ENCODE data around the gene MIAT. TPM values are rescaled to one million over a fixed set of nuclear protein-coding genes. Genes with fewer than 3 reads are reported as not detected.
A peak's percentile ranks its signal among the peaks of the same experiment; 100 is the strongest.
"Not testable (repeated sequence)": the region's sequence is repeated elsewhere in the genome, so short reads cannot be mapped to it uniquely, and the experiment has no call there.

The MIAT gene
- 1.3 TPM for total RNA-seq
- long read RNA-seq, full-length matches to known transcripts: 1 of 2 reads
- long read RNA-seq, partial matches to known transcripts: 0 of 2 reads
- long read RNA-seq, other reads (novel, unspliced or antisense): 1 of 2 reads

DNA sequence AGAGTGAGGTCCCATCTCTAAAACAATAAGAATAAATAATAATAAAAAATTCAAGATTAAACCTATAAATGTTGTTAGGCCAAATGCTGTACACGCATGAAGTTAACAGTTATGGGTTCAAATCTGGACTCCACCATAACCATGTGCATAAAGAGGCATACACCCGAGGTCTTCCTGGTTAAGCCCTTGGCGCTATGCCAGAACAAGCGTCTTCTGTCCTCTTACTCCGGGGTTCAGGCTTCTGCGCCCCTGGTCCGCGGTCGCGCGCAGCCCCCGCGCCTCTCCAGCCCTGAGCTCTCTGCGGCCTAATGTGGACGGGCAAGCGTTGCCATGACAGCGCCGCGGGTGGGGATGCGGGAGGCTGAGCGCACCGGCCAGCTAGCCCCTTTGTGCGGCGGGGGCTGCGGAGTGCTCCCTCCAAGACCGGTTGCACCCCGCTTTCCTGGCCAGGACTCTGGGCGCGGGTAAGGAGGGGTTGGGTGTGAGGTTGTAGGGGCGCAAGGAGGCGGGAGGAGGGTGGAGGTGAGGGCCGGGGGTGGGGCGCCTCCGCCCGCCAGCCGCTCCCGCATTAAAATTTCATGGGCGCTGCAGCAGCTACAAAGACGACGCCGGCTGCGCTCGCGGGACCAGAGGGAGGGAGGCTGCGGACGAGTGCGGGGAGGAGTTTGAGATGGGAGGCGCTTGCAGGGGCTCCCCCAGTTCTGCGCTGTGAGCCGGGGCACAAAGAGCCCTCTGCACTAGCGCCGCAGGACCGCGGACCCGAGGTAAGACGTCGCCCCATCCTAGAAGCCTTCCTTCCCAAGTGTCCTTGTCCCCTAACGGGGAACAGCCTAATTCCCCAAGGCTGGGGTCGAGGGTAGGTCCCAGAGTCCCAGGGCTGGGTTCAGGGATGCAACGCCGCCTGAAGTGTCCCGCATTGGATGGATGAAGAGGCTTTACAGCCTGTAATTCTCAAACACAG is at the start of gene MIAT:
TSS of gene MIAT (plus strand) at position 698 of the 961 bp plus-strand sequence.
- intact Hi-C loops (cut with DNase I): no loop called here
- peak; percentile 82 for DNase-seq (ENCODE audit: low spot score)

DNA sequence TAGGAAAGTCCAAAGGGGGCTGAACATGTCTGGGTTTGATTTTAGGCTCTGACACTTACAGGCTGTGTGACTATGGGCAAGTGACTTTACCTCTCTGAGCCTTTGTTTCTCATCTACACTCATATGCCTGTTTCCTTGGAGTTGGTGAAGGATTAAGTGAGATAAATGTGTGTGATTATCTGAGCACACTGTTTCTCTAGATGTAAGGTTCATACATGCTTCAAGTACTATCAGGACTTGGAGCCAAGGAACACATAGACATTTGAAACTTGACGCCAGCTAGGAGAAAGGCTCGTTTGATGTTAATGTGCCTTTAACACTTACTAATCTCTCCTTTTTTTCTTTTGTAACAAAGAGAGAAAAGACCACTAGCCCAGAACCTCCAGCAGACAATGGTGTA is 49.3 kb upstream of the MIAT start:
- intact Hi-C loops (cut with DNase I): no loop called here
- no peak for DNase-seq (ENCODE audit: low spot score)

DNA sequence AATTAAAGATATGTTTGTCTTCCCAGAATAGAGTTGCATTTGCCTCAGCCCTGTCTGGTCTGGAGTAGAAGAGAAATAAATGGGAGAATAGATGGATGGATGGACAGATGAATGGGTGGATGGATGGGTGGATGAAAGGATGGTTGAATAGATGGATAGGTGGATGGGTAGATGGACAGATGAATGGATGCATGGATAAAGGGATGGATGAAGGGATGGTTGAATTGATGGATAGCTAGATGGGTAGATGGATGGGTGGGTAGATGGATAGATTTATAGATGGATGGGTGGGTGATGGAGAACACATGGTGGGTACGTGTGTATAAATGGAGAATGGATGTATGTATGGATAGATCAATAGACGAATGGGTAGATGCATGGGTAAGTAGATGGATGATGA is 48.1 kb upstream of the MIAT start:
- DNase-seq (ENCODE audit: low spot score): no peak
- intact Hi-C loops (cut with DNase I): no loop called here

DNA sequence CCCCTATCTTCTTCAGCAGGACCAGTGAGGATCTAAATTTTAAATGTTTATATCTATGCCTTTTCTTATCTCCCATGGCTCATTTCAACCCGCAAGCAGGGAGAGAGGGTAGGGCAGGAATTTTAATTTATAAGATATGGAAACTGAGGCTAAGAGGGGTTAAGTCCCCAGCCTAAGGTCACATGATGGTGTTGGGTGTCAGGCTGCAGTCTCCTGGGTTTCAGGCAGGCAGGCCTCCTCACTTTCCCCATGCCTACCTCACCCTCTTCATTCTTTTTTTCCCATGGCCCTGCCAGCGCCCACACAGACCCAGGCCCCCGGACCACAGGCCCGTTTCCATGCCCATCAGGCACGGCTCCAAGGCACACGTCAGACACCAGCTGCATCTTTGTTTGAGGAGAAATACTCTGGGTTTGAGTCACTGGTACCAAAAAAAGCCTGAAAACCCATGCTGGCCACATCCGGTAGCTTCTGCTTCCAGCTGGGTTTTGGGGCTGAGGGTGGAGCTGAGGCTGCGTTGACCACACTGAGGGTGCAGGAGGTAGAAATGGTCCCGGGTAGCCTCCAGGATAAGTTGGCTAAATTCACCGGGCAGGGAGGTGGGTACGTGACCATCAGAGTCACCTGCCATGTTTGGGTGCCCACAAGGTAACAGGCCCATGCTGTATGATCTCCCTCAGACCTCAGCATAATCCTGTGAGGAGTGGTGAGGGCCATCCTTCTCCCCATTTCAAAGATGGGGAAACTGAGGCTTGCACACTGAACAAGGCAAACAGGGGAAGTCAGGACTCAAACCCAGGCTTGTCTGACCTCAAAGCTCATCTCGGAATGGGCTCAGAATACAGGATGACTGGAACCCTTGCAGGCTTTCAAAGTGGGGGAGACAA is 47.1 kb upstream of the MIAT start:
- intact Hi-C loops (cut with DNase I): no loop called here
- DNase-seq (ENCODE audit: low spot score): no peak

DNA sequence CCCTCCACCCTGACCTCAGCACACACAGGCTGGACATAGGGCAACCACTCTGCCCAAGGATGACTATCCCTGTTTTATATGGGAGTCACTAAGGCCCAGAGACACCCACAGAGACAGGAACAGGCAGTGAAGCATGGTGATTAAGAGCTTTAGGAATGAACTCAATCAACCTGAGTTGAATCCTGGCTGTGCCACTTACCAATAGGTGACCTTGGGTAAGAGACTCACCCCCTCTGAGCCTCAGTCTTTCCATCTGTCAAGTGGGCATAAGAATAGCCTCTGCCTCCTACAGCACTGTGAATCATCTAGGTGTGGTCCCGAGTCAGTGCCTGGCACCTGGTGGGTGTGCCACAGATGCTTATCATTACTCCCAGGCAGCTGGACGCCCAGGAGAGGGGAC is 46.4 kb upstream of the MIAT start:
- no peak for DNase-seq (ENCODE audit: low spot score)

DNA sequence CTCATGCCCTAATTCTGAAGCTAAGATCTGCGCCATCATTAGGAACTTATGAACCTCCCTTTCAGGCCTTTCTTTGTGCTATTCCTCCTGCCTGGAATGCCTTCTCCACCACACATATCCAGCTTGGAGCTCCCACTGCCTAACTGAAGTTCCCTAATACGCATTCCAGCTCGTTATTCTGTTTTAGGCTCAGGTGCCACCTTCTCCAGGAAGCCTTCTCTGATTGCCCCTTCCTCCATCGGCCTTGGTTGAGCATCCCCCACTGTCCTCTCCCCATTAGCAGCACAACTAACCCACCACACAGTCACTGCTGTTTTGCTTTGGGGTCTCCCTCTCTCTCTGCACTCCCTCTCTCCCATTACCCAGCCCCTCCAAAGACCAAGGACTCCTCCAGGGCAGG is 44.7 kb upstream of the MIAT start:
- intact Hi-C loops (cut with DNase I): no loop called here
- DNase-seq (ENCODE audit: low spot score): no peak

More for the DNA sequence above, 46.4 kb upstream of the MIAT start:
- intact Hi-C loops (cut with DNase I): no loop called here

DNA sequence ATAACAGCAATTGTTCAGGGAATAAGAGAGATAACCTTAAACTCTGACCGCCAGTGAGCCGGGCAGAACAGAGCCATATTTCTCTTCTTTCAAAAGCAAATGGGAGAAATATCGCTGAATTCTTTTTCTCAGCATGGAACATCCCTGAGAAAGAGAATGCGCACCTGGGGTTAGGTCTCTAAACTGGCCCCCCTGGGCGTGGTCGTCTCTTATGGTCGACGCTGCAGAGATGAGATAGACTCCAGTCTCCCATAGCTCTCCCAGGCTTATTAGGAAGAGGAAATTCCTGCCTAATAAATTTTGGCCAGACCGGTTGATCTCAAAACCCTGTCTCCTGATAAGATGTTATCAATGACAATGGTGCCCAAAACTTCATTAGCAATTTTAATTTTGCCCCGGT is 43.6 kb upstream of the MIAT start:
- intact Hi-C loops (cut with DNase I); DNase-seq (ENCODE audit: low spot score): not testable (repeated sequence)

DNA sequence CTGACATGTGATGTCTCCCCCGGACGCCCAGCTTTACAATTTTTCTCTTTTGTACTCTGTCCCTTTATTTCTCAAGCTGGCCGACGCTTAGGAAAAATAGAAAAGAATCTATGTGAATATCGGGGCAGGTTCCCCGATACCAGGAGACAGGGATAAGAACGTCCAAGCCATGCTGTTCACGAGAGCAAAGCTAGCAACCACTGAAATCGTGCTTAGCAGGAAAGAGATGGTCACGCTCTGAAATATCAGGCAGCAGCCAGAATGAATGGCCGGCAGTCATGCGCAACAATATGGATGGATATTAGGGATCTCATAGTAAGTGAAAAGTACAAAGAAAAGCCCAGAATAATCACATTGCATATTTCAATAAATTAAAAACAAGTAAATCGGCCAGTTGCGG is 43.1 kb upstream of the MIAT start:
- intact Hi-C loops (cut with DNase I): no loop called here

DNA sequence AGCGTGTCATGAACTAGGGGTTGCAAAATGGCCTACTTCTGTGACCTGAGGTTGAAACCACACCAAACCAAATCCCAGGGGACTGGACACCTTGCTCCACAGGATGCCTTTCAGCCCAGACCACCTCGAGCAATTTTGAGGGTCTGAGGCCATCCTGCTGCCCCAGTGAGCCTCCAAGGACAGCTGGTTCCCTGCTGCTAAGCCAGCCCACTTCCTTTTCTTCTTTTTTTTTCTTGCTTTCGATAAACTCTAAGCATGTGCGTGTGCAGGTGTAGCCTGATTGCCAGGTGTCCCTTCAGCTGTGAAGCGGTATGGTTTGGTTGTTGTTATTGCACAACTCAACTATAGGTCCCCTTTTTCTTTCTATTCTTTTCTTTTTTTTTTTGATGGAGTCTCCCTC is 42.2 kb upstream of the MIAT start:
- intact Hi-C loops (cut with DNase I): no loop called here
- no peak for DNase-seq (ENCODE audit: low spot score)

More for the DNA sequence above, 43.1 kb upstream of the MIAT start:
- DNase-seq (ENCODE audit: low spot score): no peak

DNA sequence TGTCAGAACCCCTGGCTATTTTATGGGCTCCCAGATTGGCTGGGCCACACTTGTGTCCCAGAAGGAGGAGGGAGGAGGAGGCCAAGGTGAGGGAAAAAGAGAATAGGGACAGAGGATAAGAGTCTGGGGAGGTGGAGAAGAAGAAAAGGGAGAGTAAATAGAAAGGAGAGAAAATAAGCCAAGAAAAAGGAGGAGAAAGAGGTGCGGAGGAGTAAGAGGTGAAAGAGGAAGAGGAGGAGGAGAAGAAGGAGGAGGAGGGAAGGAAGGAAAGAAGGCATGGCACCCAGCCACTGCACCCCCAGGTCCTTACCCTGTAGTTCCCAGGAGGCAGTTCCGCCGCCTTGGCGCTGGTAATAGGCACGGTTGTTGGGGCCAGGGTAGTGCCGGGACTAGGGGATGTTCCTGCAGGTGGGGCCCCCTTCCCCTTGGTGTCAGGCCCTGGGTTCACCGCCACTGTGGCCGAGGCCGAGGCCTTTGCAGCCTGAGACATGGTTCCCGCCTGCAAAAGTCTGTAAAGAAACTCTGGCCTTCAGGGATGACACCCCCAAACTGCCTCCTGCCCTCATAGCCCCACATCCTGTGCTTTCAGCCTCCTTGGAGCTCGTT is 41.5 kb upstream of the MIAT start:
- intact Hi-C loops (cut with DNase I): no loop called here
- DNase-seq (ENCODE audit: low spot score): no peak

DNA sequence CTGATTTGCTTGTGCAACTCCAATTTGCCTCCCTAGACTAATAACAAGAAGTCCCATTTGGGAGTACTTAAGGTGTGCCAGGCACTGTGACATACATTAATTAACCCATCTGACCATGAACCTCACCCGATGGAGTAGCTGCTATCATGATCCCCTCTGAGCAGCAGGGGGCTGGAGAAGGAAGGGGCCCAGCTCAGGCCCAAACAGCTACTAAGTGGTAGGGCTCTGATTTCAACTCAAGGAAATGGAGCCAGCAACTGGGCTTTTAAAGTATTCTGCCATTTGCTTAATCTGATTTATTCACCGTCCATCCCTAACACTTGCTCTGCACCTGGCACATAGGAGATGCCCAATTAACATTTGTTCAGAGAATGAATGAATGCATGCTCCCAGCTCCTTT is 40.7 kb upstream of the MIAT start:
- no peak for DNase-seq (ENCODE audit: low spot score)
- intact Hi-C loops (cut with DNase I): no loop called here

DNA sequence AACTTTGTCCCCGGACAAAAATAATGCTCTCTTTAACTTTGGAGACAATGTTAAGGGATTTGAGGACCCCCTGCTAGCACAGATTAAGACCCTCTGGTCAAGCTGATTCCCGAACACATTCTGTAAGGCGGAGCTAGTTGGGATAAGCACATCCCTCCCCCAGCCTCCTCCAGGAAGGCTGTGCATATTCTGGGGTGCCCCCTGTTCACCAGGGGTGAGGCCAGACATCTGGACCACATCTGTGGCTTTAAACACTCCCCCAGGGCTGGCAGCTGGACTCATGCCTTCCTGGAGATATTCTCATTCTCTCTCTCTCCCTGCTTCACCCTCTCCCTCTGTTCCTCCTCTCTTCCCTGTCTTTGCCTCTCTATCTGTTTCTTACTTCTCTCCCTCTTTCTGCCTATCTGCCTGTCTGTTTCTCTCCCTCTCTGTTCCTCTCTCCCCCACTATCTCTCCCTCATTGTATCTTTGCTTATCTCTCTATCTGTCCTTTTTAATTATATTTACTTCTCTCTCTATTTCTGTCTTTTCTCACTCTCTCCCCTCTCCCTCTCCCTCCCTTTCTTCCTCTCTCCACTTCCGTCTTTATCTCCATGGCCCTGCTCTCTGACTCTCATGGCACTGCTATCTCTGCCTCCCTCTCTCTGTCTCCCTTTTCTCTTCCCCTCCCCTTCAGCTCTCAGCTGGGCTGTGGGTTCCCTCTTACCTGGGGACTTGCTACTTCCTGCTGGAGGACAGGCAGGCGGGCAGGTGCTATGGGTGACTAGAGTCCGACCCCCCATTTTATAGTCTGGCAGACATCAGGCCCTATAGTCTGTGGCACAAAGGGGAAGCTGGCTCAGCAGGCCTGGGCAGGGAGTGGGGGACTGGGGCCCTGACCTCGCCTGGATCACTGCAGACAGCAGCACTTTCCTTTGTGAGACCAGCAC is 39.9 kb upstream of the MIAT start, which contains the start of gene CRYBB1:
TSS of gene CRYBB1 (minus strand) at position 757 of the 929 bp plus-strand sequence. CDS start 1,708 bp downstream, outside the sequence.
- intact Hi-C loops (cut with DNase I): no loop called here
- no peak for DNase-seq (ENCODE audit: low spot score)

DNA sequence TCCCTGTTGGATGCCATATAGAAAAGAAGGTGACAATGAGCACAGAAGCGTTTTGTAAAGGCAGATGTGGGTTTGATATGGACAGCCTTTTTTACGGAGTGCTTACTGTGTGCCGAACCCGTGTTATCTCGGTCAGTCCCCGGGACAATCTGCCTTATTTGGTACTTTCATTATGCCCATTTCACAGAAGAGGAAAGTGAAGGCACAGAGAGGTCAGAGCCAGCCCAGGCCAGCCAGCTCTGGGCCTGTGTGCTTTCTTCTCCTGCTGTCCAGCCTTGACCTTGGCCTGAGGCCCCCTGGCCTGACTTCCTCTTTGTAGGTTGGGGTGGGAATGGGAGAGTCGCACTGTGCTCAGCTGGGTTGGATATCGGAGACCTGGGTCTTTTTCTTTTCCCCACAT is 38.9 kb upstream of the MIAT start:
- intact Hi-C loops (cut with DNase I): no loop called here
- no peak for DNase-seq (ENCODE audit: low spot score)

DNA sequence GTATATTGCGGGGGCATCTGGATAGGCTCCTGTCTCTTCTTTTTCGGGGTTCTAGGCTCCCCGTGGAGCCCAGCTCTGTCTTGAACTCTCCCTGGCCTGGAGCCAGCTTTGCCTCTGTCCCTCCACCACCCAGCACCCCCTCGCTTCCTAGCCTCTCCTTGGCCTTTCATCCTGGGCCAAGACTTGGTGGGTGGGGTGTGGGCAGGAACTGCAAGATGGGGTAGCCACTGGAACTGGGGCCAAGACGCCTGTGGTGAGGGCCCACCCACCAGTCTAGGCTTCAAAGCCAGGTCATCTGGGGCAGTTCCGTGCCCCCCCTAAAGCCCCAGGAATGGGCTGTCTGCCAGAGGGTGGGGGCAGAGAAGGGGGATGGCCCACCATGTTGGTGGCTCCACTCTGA is 37.9 kb upstream of the MIAT start:
- no peak for DNase-seq (ENCODE audit: low spot score)

DNA sequence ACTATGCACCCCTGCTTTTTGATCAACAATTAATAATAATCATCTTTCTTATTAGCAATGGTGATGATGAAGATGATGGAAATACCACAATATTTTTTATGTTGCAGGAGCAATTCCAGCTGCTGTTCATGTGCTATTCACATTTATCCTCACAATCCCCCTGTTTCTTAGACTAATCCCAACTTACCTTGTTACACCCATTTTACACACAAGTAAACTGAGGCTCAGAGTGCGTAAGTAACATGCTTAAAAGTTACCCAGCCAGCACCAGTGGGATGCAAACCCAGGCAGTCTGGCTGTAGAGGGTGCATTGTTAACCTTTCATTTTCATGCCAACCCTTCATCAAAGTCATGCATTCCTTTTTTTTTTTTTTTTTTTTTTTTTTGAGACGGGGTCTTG is 37.2 kb upstream of the MIAT start:
- intact Hi-C loops (cut with DNase I): no loop called here

More for the DNA sequence above, 37.9 kb upstream of the MIAT start:
- intact Hi-C loops (cut with DNase I): no loop called here

DNA sequence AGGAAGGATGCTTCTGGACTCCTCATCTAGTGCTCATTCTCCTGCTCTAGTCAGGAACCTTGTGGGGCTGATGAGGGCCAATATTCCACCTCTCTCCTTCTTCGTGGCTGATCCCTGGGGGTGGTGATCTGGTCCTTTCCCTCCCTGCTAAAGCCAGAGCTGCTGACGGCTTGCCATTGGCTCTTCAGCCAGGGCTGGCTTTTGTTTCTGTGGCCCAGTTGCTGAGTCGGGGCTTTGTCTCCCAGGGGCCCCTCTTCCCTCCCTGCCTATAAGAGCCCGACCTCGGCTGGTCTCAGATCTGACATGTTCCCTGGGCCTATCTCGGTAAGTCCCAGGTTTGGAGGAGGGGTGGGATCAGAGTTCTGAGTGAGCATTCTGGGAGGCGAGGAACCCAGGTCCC is 35.7 kb upstream of the MIAT start, which contains the start of gene CRYBA4:
TSS of gene CRYBA4 (plus strand) at position 301 of the 400 bp plus-strand sequence. CDS start 634 bp downstream, outside the sequence.
- intact Hi-C loops (cut with DNase I): no loop called here
- DNase-seq (ENCODE audit: low spot score): no peak

More for the DNA sequence above, 37.2 kb upstream of the MIAT start:
- no peak for DNase-seq (ENCODE audit: low spot score)

DNA sequence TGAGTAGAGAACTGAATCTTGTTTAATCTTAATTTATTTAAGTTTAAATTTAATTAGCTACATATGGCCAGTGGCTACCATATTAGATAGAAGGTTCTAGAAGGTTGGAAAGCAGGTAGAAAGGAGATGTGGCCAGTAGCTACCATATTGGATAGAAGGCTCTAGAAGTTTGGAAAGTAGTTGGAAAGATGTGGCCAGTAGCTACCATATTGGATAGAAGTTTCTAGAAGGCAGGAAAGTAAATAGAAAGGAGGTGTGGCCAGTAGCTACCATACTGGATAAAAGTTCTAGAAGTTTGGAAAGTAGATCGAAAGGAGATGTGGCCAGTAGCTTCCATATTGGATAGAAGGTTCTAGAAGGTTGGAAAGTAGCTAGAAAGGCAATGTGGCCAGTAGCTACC is 33.4 kb upstream of the MIAT start:
- intact Hi-C loops (cut with DNase I): no loop called here
- DNase-seq (ENCODE audit: low spot score): no peak

DNA sequence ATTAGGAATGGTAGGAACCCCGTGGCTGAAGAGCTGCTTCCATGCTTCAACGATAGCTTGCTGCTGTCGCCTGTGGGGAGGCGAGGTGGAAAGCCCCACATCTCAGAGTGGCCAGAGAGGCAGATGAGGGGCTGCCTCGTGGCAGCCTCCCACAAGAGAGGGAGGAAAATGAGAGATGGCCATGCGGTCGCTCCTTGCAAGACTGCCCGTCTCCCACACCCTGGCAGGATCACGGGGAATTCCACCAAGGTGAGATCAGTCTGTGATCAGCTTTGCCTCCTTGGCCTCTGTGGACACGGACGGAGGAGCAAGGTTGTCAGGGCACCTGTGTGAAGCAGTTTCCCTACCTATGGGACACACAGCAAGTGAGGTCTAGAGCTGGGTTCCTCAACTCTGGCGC is 32.6 kb upstream of the MIAT start:
- DNase-seq (ENCODE audit: low spot score): no peak
- intact Hi-C loops (cut with DNase I): no loop called here
